ENCODE results near the gene ST6GALNAC5.

Gene ST6GALNAC5

GRCh38 chr1:77096496-77097255 lies 229.4 kb downstream of the ST6GALNAC5 start:
- DNase-seq (ENCODE audit: extremely low read depth in 1 of 2, low read depth in 1 of 2), result no peak

GRCh38 chr1:77100875-77101274 lies 233.6 kb downstream of the ST6GALNAC5 start:
- DNase-seq (ENCODE audit: extremely low read depth in 1 of 2, low read depth in 1 of 2), result no peak

GRCh38 chr1:77103486-77103885 lies 236.2 kb downstream of the ST6GALNAC5 start:
- DNase-seq (ENCODE audit: extremely low read depth in 1 of 2, low read depth in 1 of 2), result no peak

GRCh38 chr1:77104672-77105071 lies 237.4 kb downstream of the ST6GALNAC5 start:
- DNase-seq (ENCODE audit: extremely low read depth in 1 of 2, low read depth in 1 of 2), result no peak
